Activated CD8-positive, alpha-beta memory T cell treated with anti-CD3 and anti-CD28 coated beads, Interleukin-2, amount 50 U/mL, for 24 hours (primary cell): Measurements from ENCODE around the gene CENPU.
"Not testable (repeated sequence)": the region's sequence is repeated elsewhere in the genome, so short reads cannot be mapped to it uniquely, and the experiment has no call there.

Experiments
- DNase-seq: peaks from one replicate; pipeline ENCODE4 v3.0.0-alpha.2; 2020; ENCODE audit errors: extremely low read depth

Gene CENPU

GRCh38 chr4:184751585-184751956, 17.7 kb upstream of the CENPU start:
- DNase-seq = no peak

DNA sequence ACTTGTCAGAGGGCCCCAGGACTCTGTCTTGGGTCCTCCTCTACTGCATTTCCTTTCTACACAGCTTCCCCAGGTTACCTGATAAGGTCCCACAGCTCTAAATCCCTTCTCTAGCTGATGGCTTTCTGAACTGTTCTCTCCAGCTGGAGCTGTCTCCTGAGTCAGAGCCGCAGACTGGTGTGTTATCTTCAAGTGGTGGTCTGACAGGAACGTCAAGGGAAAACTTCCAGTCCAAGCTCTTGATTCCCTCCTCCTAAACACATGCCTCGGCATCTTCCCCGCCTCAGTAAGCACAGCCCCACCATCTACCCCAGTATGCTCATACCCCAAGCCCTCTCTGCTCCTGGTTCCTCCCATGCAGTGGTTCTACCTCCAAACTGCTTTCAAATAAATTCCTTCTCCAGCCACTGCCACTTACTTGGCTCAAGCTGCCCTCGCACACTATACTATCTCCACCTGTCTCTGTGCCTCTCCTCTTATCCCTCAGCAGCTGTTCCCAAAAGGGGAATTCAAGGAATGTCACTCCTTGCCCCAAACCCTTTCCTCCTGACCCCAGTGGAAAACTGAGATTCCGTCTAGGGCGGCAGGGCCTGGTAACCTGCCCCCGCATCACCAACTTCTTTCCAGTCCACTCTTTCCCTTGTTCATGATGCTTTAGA, 17.2 kb upstream of the CENPU start:
- DNase-seq = no peak

- DNase-seq = no peak
Observed at GRCh38 chr4:184748251-184748652, 14.4 kb upstream of the CENPU start.

DNA sequence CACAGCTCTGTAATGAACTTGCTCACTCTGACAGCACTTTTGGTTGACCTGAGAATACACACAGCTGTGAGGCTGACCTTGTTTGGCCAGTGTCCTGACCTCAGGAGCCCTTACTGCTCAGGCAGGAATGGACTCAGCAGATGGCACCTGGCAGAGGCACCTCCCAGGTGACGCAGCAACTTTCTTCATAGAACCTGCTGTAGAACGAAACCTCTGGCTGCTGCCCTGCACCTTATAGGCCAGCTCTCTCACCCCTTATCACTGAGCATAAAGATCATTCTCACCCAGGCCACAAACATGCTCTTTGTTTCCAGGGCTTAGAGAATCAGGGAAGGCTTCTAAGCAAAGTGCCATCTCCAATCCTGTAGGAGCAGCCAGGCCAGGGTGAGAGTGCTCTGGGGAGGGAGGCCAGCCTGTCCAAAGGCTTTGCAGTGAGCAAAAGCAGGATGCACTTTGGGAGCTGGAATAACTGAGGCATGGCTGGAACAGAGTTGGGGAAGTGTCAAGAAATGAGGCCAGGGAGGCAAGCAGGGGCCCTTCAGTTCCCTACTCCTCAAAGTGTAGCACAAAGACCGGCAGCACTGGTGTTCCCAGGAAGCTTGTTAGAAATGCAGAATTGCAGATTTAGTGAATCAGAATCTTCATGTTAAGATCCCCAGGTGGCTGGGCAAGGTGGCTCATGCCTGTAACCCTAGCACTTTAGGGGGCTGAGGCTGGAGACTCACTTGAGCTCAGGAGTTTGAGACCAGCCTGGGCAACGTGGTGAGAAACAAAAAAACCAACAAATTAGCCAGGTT, 13.3 kb upstream of the CENPU start:
- no peak for DNase-seq

DNA sequence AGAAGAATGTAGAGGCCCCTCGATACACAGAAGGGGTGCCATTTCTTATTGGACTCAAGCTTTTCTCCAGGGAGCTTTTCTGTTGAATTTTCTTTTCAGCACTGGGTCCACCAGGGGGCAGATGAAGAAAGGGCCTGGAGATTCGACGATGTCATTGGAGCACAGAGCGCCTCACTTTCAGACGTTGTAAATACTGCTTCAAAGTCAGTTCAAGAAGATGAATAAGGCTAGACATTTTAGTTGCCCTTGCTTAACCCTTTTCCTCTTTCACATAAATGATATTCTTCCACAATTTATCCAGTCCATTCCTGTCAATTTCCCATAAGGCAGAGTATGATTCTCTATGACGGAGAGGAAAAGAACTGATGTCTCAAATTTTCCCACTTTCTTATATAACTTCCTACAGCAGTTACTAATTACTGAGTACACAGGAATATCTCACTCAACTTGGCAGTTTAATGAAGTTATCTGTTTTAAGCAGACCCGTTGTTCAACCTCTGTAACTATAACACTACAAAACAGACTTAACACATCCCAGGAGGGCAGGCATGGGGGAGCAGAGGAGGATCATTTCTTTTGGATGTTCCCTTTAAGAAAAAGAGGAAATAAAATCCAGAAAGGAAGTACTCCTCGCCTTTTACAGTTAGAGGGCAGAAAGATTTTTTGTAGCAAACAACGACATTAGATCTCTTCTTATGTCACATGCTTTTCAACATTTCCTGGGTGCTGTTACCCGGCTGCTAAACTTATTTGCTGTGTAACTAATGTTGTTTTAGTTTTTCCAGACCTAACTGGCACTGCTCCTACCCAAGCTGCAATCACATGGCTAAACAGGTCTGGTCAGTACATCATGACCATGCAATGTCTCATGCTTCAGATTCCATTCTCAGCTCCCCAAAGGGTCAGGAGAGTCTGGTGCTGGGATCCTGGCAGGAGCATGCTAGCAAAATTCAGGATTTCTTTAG, 12.2 kb upstream of the CENPU start:
- no peak for DNase-seq

- no peak for DNase-seq
Observed at GRCh38 chr4:184744236-184744635, 10.3 kb upstream of the CENPU start.

GRCh38 chr4:184743650-184744049, 9.8 kb upstream of the CENPU start:
- DNase-seq = no peak

DNA sequence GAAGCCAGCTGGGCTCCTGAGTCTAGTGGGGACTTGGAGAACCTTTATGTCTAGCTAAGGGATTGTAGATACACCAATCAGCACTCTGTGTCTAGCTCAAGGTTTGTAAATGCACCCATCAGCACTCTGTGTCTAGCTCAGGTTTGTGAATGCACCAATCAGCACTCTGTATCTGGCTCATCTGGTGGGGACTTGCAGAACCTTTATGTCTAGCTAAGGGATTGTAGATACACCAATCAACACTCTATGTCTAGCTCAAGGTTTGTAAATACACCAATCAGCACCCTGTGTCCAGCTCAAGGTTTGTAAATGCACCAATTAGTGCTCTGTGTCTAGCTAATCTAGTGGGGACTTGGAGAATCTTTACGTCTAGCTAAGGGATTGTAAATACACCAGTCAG, 7.8 kb upstream of the CENPU start:
- not testable (repeated sequence) for DNase-seq

GRCh38 chr4:184740980-184741391, 7.1 kb upstream of the CENPU start:
- no peak for DNase-seq

GRCh38 chr4:184739575-184739974, 5.7 kb upstream of the CENPU start:
- not testable (repeated sequence) for DNase-seq

- DNase-seq = no peak
Observed at GRCh38 chr4:184734758-184735157, 862 bp upstream of the CENPU start.

- no peak for DNase-seq
Observed at GRCh38 chr4:184732126-184732525, 1.8 kb downstream of the CENPU start.

DNA sequence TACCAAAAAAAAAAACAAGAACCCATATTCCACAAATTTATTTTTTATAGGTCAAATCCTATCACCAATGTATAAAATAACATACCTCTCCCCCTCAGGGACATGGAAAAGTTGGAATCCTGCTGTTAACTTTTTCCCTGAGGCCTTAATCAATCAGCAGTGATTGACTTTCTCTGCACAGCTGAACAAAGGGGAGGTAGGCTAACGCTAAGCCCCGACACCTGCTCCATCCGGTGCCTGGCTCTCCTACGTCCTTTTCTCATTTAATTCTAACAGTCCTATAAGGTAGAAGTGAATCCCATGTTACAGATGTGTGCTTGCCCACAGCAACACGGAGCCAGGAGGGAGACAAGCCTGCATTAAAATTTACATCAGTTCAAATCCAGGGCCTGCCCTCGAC, 2.8 kb downstream of the CENPU start:
- DNase-seq = no peak

DNA sequence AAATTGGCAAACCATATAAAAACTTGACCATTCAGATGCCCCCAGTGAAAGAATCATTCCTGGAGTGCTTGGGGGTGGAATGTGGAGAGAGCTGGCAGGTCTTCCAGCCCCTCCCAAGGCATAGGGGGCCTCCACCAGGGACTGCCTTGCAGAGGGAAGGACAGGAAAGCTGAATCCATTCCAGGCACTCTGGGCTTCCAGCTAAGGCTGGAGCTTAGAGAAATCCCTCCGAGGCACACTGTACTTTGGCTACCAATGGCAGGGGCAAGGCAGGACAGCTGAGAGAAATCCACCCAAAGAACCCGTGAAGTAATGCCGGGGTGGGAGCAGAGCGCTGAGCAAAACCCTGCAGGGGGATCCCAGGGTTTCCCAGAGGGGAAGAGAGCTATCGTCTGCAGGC, 4.0 kb downstream of the CENPU start:
- DNase-seq = no peak

GRCh38 chr4:184728858-184729257, 5.0 kb downstream of the CENPU start:
- DNase-seq = no peak

GRCh38 chr4:184727430-184727829, 6.5 kb downstream of the CENPU start:
- DNase-seq = no peak

- DNase-seq = no peak
Observed at GRCh38 chr4:184722798-184723197, 11.1 kb downstream of the CENPU start.

GRCh38 chr4:184721254-184721653, 12.6 kb downstream of the CENPU start:
- no peak for DNase-seq

DNA sequence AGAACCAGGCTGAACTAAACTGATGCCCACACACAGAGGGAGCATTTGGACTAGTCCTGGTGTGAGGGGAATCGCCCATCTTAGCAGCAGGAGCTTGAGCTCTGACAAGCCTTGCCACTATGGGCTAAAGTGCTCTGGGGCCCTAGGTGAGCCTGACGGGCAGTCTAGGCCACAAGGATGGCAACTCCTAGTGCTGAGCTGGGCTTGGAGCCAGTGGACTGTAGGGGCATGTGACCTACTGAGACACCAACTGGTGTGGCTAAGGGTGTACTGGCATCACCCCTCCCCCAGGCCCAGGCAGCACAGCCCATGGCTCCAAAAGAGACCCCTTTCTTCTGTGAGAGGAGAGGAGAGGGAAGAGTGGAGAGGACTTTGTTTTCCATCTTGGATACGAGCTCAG, 14.5 kb downstream of the CENPU start:
- DNase-seq = no peak

DNA sequence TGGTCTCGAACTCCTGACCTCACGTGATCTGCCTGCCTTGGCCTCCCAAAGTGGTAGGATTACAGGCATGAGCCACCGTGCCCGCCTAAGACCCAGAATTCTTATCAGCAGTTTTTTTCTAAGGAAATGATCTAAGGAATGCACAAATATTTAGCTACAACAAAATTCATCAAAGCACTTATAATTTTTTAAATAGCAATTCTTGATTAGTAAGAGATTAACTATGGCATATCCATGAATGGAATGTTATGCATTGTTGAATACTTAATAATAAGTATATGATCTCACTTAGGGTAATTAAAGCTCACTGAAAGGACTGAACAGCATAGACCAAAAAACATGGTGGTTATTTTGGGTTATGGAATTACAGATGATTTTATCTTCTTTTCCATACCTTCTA, 18.4 kb downstream of the CENPU start:
- no peak for DNase-seq

GRCh38 chr4:184713887-184714286, 20.0 kb downstream of the CENPU start:
- DNase-seq = no peak

GRCh38 chr4:184712322-184712721, 21.6 kb downstream of the CENPU start:
- DNase-seq = no peak
